Pulmonary artery endothelial cell (primary cell): ENCODE results near the gene RSPO3. TPM values are rescaled to one million over a fixed set of nuclear protein-coding genes. Genes with fewer than 3 reads are reported as not detected.

Experiments used
- DNase-seq: peaks from one replicate; pipeline ENCODE4 v3.0.0-alpha.2; 2011; ENCODE audit warnings: low read depth, low spot score
- total RNA-seq: library from RNA; depleted of rRNA; stranded (reverse); fragments of >200 nt; gene quantifications from 2 replicates; pipeline ENCODE4 v1.2.3, GENCODE V29; 2014

The RSPO3 gene
- total RNA-seq, 1 donor from 2014 or later: 2.8 TPM

- no peak for DNase-seq
Measured at GRCh38 chr6:127160484-127160883, 42.0 kb downstream of the RSPO3 start.

- DNase-seq: no peak
Measured at GRCh38 chr6:127162836-127163235, 44.4 kb downstream of the RSPO3 start.

GRCh38 chr6:127164036-127164435 is 45.6 kb downstream of the RSPO3 start:
- DNase-seq: no peak

- no peak for DNase-seq
Measured at GRCh38 chr6:127164565-127164964, 46.1 kb downstream of the RSPO3 start.

- DNase-seq: no peak
Measured at GRCh38 chr6:127173156-127173940, 54.9 kb downstream of the RSPO3 start.

- peak; percentile 35 for DNase-seq
Measured at GRCh38 chr6:127176146-127176545, 57.7 kb downstream of the RSPO3 start.

GRCh38 chr6:127177030-127177922 is 58.8 kb downstream of the RSPO3 start:
- no peak for DNase-seq

- DNase-seq: no peak
Measured at GRCh38 chr6:127177923-127178231, 59.4 kb downstream of the RSPO3 start.

- DNase-seq: no peak
Measured at GRCh38 chr6:127178746-127179145, 60.3 kb downstream of the RSPO3 start.

- DNase-seq: no peak
Measured at GRCh38 chr6:127180426-127180825, 62.0 kb downstream of the RSPO3 start.

- DNase-seq: no peak
Measured at GRCh38 chr6:127182501-127182900, 64.0 kb downstream of the RSPO3 start.

GRCh38 chr6:127185437-127185995 is 67.0 kb downstream of the RSPO3 start:
- DNase-seq: no peak

- DNase-seq: no peak
Measured at GRCh38 chr6:127186889-127187288, 68.4 kb downstream of the RSPO3 start.

GRCh38 chr6:127188744-127189143 is 70.3 kb downstream of the RSPO3 start:
- no peak for DNase-seq

- DNase-seq: no peak
Measured at GRCh38 chr6:127190552-127190951, 72.1 kb downstream of the RSPO3 start.

- no peak for DNase-seq
Measured at GRCh38 chr6:127191716-127192115, 73.2 kb downstream of the RSPO3 start.

GRCh38 chr6:127192911-127193541 is 74.6 kb downstream of the RSPO3 start:
- DNase-seq: no peak

GRCh38 chr6:127195833-127196232 is 77.4 kb downstream of the RSPO3 start:
- DNase-seq: no peak

GRCh38 chr6:127198549-127198948 is 80.1 kb downstream of the RSPO3 start:
- DNase-seq: no peak

- DNase-seq: no peak
Measured at GRCh38 chr6:127199470-127199869, 81.0 kb downstream of the RSPO3 start.

- no peak for DNase-seq
Measured at GRCh38 chr6:127200114-127200513, 81.6 kb downstream of the RSPO3 start.

- no peak for DNase-seq
Measured at GRCh38 chr6:127201321-127201720, 82.8 kb downstream of the RSPO3 start.
